GM19328 (cell line): ENCODE results near the gene RPRD1B.
"Not testable (repeated sequence)": the region's sequence is repeated elsewhere in the genome, so short reads cannot be mapped to it uniquely, and the experiment has no call there.

Source experiments
- ATAC-seq: cut with Tn5 transposase; IDR thresholded peaks from one replicate; pipeline ENCODE4 v1.9.1; 2021; ENCODE audit warnings: mild to moderate bottlenecking, moderate library complexity; ENCODE audit not compliant: unreplicated experiment

The RPRD1B gene

GRCh38 chr20:38000293-38000692 lies 33.3 kb upstream of the RPRD1B start:
- no peak for ATAC-seq

- ATAC-seq, result no peak
These were observed 32.2 kb upstream of the RPRD1B start for GRCh38 chr20:38001173-38001875.

- ATAC-seq, result no peak
These were observed 31.6 kb upstream of the RPRD1B start for GRCh38 chr20:38001981-38002380.

- no peak for ATAC-seq
These were observed 31.1 kb upstream of the RPRD1B start for GRCh38 chr20:38002422-38002821.

GRCh38 chr20:38004416-38004815 lies 29.1 kb upstream of the RPRD1B start:
- ATAC-seq, result no peak

- ATAC-seq, result no peak
These were observed 27.6 kb upstream of the RPRD1B start for GRCh38 chr20:38005903-38006302.

GRCh38 chr20:38007526-38007925 lies 26.0 kb upstream of the RPRD1B start:
- no peak for ATAC-seq

GRCh38 chr20:38008233-38008944 lies 25.2 kb upstream of the RPRD1B start:
- ATAC-seq, result no peak

- ATAC-seq, result not testable (repeated sequence)
These were observed 24.1 kb upstream of the RPRD1B start for GRCh38 chr20:38009416-38009815.

- no peak for ATAC-seq
These were observed 21.9 kb upstream of the RPRD1B start for GRCh38 chr20:38011696-38012095.

GRCh38 chr20:38012332-38012731 lies 21.2 kb upstream of the RPRD1B start:
- no peak for ATAC-seq

- no peak for ATAC-seq
These were observed 19.7 kb upstream of the RPRD1B start for GRCh38 chr20:38013887-38014286.

- ATAC-seq, result no peak
These were observed 15.6 kb upstream of the RPRD1B start for GRCh38 chr20:38017959-38018358.

GRCh38 chr20:38018385-38018784 lies 15.2 kb upstream of the RPRD1B start:
- no peak for ATAC-seq

- ATAC-seq, result no peak
These were observed 12.3 kb upstream of the RPRD1B start for GRCh38 chr20:38021087-38021772.

GRCh38 chr20:38023181-38024001 lies 10.2 kb upstream of the RPRD1B start:
- ATAC-seq, result no peak

- no peak for ATAC-seq
These were observed 9.1 kb upstream of the RPRD1B start for GRCh38 chr20:38024496-38024895.

- ATAC-seq, result no peak
These were observed 4.1 kb upstream of the RPRD1B start for GRCh38 chr20:38029453-38029852.

- ATAC-seq, result no peak
These were observed 1.6 kb upstream of the RPRD1B start for GRCh38 chr20:38031957-38032356.

- peak; percentile 42 for ATAC-seq
These were observed 789 bp upstream of the RPRD1B start for GRCh38 chr20:38032585-38033329.
